Activated T-cell treated with anti-CD3 and anti-CD28 coated beads for 1 hour (primary cell): Measurements from ENCODE around the gene KRT81.
"Not testable (repeated sequence)": the region's sequence is repeated elsewhere in the genome, so short reads cannot be mapped to it uniquely, and the experiment has no call there.

Experiments
- DNase-seq: peaks from one replicate; pipeline ENCODE4 v3.0.0-alpha.2; 2020; ENCODE audit warnings: low read depth

KRT81 gene

GRCh38 chr12:52253391-52254179 lies 37.7 kb downstream of the KRT81 start:
- DNase-seq, result no peak

GRCh38 chr12:52252728-52253343 lies 38.5 kb downstream of the KRT81 start:
- DNase-seq, result no peak

- DNase-seq, result not testable (repeated sequence)
Measured at GRCh38 chr12:52252175-52252615, 39.1 kb downstream of the KRT81 start.

GRCh38 chr12:52251367-52252051 lies 39.8 kb downstream of the KRT81 start:
- DNase-seq, result no peak

GRCh38 chr12:52250048-52250990 lies 41.0 kb downstream of the KRT81 start:
- DNase-seq, result no peak

GRCh38 chr12:52249511-52250047 lies 41.8 kb downstream of the KRT81 start:
- DNase-seq, result no peak

GRCh38 chr12:52248541-52249461 lies 42.5 kb downstream of the KRT81 start:
- no peak for DNase-seq

GRCh38 chr12:52247622-52248540 lies 43.5 kb downstream of the KRT81 start:
- DNase-seq, result no peak

- no peak for DNase-seq
Measured at GRCh38 chr12:52246720-52247621, 44.4 kb downstream of the KRT81 start.

GRCh38 chr12:52245962-52246569 lies 45.3 kb downstream of the KRT81 start:
- no peak for DNase-seq

GRCh38 chr12:52245259-52245961 lies 45.9 kb downstream of the KRT81 start:
- DNase-seq, result no peak

GRCh38 chr12:52244615-52244994 lies 46.7 kb downstream of the KRT81 start:
- DNase-seq, result no peak

- DNase-seq, result peak; percentile 41
Measured at GRCh38 chr12:52243856-52244614, 47.3 kb downstream of the KRT81 start.

- DNase-seq, result no peak
Measured at GRCh38 chr12:52243259-52243855, 48.0 kb downstream of the KRT81 start.

- no peak for DNase-seq
Measured at GRCh38 chr12:52242442-52243258, 48.7 kb downstream of the KRT81 start.
